HG02938 (cell line): ENCODE measurements around the gene BNIP5.

Source experiments
- ATAC-seq: cut with Tn5 transposase; IDR thresholded peaks from one replicate; pipeline ENCODE4 v1.9.1; 2021; ENCODE audit warnings: mild to moderate bottlenecking, moderate library complexity; ENCODE audit not compliant: unreplicated experiment

BNIP5 gene

DNA sequence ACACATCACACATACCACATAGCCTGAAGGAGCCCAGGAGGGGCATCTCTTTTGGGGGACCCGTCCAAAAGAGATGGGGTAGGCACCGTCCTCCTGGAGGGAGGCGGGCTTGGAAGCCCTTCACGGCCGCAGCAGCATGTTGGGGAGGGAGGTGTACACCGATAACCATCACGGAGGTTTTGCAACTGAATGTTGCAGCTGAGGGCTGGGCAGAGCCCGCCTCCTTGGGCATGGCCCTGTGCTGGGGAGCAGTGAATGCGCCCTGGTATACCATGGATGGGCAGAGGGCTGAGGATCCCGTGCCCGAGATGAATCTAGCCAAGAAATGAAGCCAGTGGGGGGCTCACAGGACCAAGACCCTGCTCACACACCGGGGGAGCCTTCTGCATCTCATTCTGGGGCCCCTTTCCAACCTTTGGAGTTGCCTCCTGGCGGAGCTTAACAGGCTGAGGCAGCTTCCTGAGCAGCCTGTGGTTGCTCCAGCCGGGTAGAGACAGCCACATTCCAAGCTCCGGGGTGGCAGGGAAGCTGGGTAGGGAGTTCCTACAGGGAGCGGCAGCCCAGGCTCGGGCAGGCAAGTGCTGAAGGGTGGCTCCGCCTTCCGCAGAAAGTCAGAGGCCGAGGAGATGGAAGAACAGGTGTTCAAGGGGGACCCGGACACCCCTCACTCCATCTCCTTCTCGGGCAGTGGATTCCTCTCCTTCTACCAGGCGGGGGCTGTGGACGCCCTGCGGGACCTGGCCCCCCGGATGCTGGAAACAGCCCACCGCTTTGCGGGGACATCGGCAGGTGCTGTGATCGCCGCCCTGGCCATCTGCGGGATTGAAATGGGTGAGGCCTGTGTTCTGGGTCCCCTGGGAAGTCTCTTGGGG, 66.6 kb downstream of the BNIP5 start, which contains the start of gene PNPLA1:
PNPLA1 (plus strand) TSS at position 227 of the 872 bp plus-strand sequence; CDS start at position 627, 400 bp downstream.
- ATAC-seq = no peak

- no peak for ATAC-seq
These were observed 68.0 kb downstream of the BNIP5 start for GRCh38 chr6:36268478-36269275.

GRCh38 chr6:36267731-36268477, 68.8 kb downstream of the BNIP5 start:
- no peak for ATAC-seq

- no peak for ATAC-seq
These were observed 69.6 kb downstream of the BNIP5 start for GRCh38 chr6:36266913-36267644.
